Measurements from ENCODE around the gene ZFP37.
"Not testable (repeated sequence)": the region's sequence is repeated elsewhere in the genome, so short reads cannot be mapped to it uniquely, and the experiment has no call there.

ZFP37 gene

DNA sequence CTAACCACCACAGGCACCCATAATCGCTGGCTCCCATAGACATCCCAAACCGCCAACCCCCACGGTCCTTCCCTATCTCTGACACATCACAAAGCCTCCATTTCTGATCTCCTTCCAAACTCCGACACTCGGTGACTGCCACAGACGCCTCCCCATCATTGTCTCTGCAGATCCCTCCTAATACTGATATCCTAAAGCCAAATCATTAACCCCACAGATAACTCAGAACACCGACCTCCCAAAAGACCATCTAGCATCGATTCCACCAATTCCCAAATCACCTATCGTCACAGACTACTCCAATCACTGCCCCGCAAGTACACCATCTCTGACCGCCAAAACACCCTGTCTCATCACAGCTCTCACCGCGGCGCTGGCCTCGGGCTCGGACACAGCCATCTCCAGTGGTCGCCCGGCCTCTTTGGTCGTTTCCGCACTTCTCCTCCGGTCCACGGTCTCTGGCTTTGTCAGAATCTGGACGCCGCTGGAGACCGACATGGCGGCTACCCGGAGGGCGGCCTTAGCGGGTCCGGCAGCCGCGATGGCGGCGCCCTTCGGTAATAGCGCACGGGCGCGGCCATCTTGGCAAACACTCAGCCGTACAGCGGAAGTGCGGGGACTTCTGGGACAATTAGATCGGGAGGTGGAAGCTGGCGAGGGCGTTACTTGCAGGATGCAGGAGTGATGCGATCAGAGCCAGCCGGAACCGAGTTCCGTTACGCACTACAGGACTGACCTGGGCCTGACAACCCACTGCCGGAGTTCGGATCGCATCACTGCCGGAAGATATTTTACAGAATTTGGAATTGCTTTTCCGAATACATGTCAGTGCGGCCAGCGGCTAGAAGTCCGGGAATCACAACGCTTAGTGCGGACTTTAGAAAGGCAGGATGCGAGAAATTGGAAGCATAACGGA is at the start of gene ZFP37:
ZFP37 (minus strand) TSS at position 534 of the 916 bp plus-strand sequence; CDS start at position 498, 36 bp downstream.
- peak; percentile 63 for DNase-seq

- DNase-seq = not testable (repeated sequence)
These were observed 48.8 kb upstream of the ZFP37 start for GRCh38 chr9:113105345-113105744.

GRCh38 chr9:113095561-113095960 is 39.0 kb upstream of the ZFP37 start:
- DNase-seq = no peak

DNA sequence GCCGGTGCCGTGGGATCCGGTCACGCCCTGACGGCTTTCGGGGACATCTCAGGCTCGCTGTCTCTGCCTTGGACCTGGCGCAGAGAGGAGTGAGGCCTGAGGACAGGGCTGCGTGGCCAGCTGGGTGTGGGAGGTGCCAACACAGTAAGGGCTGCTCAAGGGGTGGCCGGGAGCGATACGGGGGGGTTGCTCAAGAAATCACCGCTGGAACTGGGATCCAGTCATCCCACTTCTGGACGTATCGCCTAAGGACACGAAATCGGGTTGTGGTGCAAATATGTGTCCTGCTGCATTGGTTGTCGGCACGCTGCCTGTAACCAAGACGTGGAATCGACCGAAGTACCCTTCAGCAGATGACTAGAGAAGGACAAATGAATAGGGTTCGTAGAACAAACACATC is 33.4 kb upstream of the ZFP37 start:
- DNase-seq = not testable (repeated sequence)

DNA sequence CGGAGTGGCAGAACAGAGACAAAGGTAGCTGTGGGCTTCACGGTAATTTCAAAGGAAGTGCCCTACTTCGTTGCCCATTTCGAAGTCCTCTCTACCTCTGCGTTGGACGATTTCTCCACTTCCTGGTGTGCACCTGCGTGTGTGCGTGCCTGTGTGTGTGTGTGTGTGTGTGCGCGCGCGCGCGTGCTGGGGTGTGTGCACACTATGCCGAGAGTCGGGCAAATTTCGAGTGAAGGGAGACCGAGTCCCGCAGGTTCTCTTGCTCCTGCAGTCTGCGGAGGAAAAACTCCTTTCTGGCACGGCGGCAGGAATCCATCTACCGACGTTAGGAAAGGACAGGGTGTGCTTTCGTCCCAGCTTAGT is 32.6 kb upstream of the ZFP37 start:
- DNase-seq = not testable (repeated sequence)

DNA sequence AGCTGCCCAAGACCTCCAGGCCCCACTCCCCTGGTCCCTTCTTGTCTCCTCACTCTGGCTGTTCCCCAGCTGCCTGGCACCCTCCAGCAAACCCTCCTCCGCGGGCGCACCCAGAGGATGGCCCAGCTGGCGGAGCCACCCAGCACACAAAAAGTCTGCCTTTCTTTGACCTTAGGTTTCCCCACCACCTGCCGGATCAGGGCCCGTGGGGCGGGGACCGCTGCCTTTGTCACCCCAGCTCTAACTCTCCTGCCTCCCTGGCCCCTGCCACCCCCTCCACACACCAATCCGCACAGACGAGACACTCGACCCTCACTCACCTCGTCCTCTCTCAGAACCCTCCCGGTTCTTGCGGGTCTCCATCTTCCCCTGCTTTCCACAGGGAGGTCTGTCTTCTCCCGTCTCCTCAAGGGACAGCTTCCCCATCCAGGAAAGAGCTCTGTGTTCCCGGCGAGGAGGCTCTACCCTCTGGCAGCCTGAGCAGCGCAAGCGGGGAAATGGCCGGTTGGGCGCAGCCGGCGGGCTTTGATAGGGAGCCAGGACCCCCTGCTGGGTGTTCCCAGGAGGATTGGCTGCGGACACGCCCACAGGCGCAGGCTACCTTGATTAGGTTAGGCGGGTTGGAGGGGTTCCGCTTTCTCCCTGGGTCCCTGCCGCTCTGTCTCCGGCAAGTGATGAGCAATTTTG is 32.1 kb upstream of the ZFP37 start:
- not testable (repeated sequence) for DNase-seq

GRCh38 chr9:113062932-113063310 is 6.4 kb upstream of the ZFP37 start:
- not testable (repeated sequence) for DNase-seq

- DNase-seq = not testable (repeated sequence)
These were observed 5.9 kb upstream of the ZFP37 start for GRCh38 chr9:113062256-113062931.

- not testable (repeated sequence) for DNase-seq
These were observed 4.7 kb upstream of the ZFP37 start for GRCh38 chr9:113061072-113061850.

DNA sequence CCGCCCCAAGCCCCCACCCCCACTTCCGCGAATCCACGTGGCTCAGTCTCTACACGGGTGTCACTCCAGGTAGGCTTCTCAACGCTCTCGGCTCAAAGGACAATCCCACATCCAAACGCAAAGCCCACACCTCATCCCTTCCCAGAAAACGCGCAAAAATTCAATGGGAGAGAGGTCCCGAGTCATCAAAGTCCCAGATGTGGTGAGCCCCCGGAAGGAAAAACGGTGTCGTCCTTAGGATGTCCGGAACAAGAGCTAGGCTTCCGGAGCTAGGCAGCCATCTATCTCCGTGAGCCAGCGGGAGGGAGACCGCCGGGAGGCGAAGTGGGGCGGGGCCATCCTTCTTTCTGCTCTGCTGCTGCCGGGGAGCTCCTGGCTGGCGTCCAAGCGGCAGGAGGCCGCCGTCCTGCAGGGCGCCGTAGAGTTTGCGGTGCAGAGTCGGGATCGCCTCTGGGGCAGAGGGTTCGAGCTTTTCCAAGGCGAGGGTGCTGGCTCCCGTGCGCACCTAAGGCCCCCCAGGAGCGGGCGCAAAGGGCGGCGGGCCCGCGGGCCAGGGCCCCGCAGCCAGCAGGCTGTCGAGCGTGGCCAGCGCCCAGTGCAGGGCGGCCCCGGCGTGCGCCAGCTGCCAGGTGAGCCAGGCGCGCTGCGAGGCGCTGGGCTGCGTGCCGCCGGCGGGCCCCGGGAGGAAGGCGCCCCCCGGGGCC is 3.2 kb upstream of the ZFP37 start:
- DNase-seq = not testable (repeated sequence)

GRCh38 chr9:113057193-113057592 is 669 bp upstream of the ZFP37 start:
- no peak for DNase-seq

DNA sequence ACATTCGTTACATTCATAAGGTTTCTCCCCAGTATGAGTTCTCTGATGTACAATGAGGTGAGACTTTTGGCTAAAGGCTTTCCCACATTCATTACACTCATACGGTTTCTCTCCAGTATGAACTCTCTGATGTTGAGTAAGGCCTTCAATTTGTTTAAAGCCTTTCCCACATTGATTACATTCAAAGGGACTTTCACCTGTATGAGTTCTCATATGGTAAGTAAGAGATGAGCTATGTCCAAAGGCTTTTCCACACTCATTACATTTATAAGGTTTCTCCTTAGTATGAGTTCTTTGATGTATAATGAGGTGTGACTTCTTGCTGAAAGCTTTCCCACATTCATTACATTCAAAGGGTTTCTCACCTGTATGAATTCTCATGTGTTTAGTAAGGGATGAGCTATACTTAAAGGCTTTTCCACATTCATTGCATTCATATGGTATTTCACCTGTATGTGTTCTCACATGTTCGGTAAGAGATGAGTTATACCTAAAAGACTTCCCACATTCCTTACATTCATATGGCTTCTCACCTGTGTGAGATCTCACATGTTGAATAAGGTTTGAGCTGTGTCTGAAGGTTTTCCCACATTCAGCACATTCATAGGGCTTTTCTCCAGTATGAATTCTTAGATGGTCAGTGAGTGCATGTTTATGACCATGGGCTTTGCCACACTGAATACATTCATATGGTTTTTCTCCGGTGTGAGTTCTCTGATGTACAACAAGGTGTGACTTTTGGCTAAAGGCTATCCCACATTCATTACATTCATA is 13.5 kb downstream of the ZFP37 start:
- peak; percentile 3 for DNase-seq

GRCh38 chr9:113026200-113026599 is 30.3 kb downstream of the ZFP37 start:
- DNase-seq = no peak

GRCh38 chr9:113018247-113018646 is 38.3 kb downstream of the ZFP37 start:
- no peak for DNase-seq

DNA sequence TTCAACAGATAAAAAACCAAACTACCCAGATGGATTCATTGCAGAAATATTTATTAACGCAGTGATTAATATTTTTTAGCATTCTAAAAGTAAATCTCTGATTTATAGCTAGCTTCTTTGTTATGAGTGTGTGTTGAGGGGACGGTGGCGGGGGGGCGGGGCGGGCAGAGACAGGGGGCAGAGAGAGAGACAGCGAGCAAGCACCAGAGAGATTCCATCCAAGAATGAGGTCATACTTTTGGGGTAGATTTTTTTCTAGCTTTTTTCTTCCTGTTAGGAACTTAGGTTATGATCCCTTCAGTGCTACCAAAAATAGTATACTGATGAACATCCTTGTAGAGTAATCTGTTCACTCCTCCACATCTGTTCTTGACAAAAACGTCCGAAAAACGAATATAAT is 44.0 kb downstream of the ZFP37 start:
- no peak for DNase-seq

GRCh38 chr9:113011911-113012381 is 44.6 kb downstream of the ZFP37 start, which contains the start of gene ZNF883:
TSS of gene ZNF883 (minus strand) at chr9:113012192.
- DNase-seq = peak; percentile 25

- DNase-seq = no peak
These were observed 50.7 kb downstream of the ZFP37 start for GRCh38 chr9:113005777-113006176.

DNA sequence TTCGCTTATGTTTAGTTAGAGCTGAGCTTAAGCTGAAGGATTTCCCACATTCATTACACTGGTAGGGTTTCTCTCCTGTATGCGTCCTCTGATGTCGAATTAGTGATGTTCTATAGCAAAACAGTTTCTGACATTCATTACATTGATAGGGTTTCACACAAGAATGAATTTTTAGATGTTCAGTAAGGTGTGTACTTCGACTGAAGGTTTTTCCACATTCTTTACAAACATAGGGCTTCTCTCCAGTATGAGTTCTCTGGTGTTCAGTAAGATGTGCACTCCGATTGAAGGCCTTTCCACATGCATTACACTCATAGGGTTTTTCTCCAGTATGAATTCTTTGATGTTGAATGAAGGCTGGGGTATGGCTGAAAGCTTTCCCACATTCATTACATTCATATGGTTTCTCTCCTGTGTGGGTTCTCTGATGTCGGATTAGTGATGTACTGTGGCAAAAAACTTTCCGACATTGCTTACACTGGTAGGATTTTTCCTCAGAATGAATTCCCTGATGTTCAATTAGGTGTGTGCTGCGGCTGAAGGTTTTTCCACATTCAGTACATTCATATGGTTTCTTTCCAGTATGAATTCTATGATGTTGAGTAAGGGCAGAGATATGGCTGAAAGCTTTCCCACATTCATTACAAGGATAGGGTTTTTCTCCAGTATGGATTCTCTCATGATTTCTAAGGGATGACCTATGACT is 59.1 kb downstream of the ZFP37 start:
- DNase-seq = no peak

All from hematopoietic multipotent progenitor cell treated with erythropoietin and hydrocortisone succinate and interleukin-3 and kit ligand, for 6 days (in vitro differentiated cells).